HG03565 (cell line): ENCODE measurements around the gene NACC1.

Source experiments
- ATAC-seq: cut with Tn5 transposase; IDR thresholded peaks from one replicate; pipeline ENCODE4 v1.9.1; 2021; ENCODE audit warnings: mild to moderate bottlenecking, moderate library complexity; ENCODE audit not compliant: unreplicated experiment

NACC1 gene

GRCh38 chr19:13118424-13119193, 545 bp downstream of the NACC1 start:
- no peak for ATAC-seq

GRCh38 chr19:13119627-13120026, 1.6 kb downstream of the NACC1 start:
- no peak for ATAC-seq

- ATAC-seq: no peak
These were observed 2.0 kb downstream of the NACC1 start for GRCh38 chr19:13120031-13120430.

GRCh38 chr19:13120817-13121216, 2.8 kb downstream of the NACC1 start:
- ATAC-seq: no peak

- ATAC-seq: no peak
These were observed 3.6 kb downstream of the NACC1 start for GRCh38 chr19:13121551-13122274.

- ATAC-seq: no peak
These were observed 4.3 kb downstream of the NACC1 start for GRCh38 chr19:13122275-13122878.

- no peak for ATAC-seq
These were observed 5.2 kb downstream of the NACC1 start for GRCh38 chr19:13122980-13123957.

GRCh38 chr19:13127051-13127450, 9.0 kb downstream of the NACC1 start:
- ATAC-seq: no peak

- no peak for ATAC-seq
These were observed 9.9 kb downstream of the NACC1 start for GRCh38 chr19:13127811-13128575.

GRCh38 chr19:13128583-13128982, 10.5 kb downstream of the NACC1 start:
- ATAC-seq: no peak

- ATAC-seq: no peak
These were observed 11.3 kb downstream of the NACC1 start for GRCh38 chr19:13129384-13129783.

- ATAC-seq: no peak
These were observed 12.9 kb downstream of the NACC1 start for GRCh38 chr19:13130886-13131490.

GRCh38 chr19:13132471-13133180, 14.6 kb downstream of the NACC1 start:
- no peak for ATAC-seq

- no peak for ATAC-seq
These were observed 15.3 kb downstream of the NACC1 start for GRCh38 chr19:13133241-13133870.

- no peak for ATAC-seq
These were observed 16.6 kb downstream of the NACC1 start for GRCh38 chr19:13134626-13135025.

GRCh38 chr19:13135068-13136062, 17.3 kb downstream of the NACC1 start:
- ATAC-seq: no peak

GRCh38 chr19:13137290-13137794, 19.3 kb downstream of the NACC1 start:
- no peak for ATAC-seq
